Anterior cingulate cortex (tissue), 58 donors: Measurements from ENCODE around the gene NDUFS3.
"Not testable (repeated sequence)": the region's sequence is repeated elsewhere in the genome, so short reads cannot be mapped to it uniquely, and the experiment has no call there.

ENCODE experiments used
- DNase-seq, 58 donors: peaks; one replicate each; lab custom pipeline; 2025; lab: John Stamatoyannopoulos, UW

The NDUFS3 gene

DNA sequence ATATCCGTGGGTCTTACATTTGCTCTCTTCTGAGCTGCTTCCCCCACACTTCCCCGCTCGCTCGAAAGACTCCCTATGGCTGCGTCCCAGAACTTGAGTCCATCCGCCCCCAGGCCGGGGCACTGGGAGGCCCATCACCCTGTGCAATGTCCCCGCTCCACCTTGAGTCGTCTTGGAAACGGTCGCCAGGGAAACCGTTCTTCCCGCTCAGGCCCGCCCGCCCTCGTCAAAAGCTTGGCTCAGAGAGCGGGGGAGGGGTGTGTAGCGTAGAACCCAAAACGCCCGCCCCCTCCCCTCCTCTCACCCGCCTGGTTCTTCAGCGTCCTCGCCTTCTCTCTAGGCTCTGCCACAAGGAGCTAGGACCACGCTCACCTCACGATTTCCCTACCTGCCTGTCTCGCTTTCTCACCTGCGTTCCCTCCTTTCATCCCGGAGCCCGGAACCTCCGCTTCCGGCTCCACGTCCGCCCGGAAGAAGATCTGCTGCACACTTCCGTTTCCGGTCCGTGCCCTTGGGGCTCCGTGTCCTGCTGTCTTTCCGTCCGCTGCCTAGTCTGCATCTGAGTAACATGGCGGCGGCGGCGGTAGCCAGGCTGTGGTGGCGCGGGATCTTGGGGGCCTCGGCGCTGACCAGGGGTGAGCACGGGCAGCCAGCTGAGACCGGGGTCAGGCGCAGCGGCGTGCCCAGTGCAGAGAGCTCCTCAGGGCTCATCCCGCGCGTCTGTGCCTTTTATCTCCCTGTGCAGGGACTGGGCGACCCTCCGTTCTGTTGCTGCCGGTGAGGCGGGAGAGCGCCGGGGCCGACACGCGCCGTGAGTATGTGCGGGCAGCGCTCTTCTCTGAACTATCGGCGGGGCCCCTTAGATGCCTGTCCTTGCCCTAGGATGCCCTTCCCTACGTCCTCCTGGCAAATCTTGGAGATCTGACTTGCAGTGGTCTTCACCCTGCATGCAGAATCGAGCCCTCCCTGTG is at the start of gene NDUFS3, which contains the start of gene KBTBD4:
NDUFS3 (plus strand) TSS at position 551 of the 971 bp plus-strand sequence; CDS start at position 569, 18 bp downstream.
KBTBD4 (minus strand) TSS at position 447 of the 971 bp plus-strand sequence; CDS start at position 428, 19 bp downstream.
- DNase-seq, result peak in 57 of 58 donors; percentile 57 to 95 (median 88)

DNA sequence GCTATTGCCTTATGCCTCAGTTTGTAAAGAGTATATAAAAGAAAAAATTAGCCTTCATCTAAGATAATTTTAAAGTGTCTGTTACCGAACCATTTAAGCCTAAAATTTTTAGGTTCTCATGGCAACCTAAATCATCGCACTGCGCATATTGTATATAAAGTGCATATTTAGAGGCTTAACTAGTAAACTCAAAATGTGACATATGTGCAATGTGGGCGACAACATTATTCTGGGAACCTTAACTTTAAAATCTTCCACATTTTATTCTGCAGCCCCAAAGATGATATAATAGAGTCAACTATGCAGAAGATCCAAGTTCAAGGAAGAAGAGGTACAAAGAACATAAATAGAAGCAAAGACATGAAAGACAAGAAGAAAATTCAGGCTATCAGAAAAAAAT is 48.9 kb upstream of the NDUFS3 start:
- peak in 1 of 58 donors; percentile 25 for DNase-seq

DNA sequence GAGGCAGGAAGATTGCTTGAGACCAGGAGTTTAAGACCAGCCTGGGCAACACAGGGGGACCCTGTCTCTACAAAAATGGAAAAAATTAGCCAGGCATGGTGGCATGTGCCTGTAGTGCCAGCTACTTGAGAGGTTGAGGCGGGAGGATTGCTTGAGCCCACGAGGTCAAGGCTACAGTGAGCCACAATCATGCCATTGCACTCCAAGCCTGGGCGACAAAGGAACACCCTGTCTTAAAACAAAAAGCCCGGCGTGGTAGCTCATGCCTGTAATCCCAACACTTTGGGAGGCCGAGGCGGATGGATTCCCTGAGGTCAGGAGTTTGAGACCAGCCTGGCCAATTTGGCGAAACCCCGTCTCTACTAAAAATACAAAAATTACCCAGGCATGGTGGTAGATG is 48.2 kb upstream of the NDUFS3 start:
- DNase-seq, result not testable (repeated sequence)

DNA sequence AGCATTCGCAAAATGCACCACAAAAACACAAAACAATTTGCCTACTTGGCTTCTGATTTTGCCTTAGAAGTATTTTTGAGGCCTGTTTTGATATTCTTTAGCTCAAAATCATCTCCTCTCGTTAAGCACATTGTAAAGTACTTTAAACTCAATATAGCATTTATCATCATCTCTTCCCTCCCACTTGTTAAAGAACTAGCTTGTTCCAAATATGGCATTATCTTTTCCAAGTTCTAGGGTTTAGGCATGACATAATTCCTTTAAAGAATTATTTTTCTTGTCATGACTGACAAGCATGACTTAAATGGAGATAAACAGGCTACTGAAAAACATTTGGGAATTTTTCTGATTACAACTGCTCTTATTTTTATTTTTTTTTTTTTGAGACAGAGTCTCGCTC is 47.2 kb upstream of the NDUFS3 start:
- DNase-seq, result peak in 1 of 58 donors; percentile 13

- peak in 4 of 58 donors; percentile 7 to 46 (median 22) for DNase-seq
These were observed 46.2 kb upstream of the NDUFS3 start for GRCh38 chr11:47532597-47533213.

DNA sequence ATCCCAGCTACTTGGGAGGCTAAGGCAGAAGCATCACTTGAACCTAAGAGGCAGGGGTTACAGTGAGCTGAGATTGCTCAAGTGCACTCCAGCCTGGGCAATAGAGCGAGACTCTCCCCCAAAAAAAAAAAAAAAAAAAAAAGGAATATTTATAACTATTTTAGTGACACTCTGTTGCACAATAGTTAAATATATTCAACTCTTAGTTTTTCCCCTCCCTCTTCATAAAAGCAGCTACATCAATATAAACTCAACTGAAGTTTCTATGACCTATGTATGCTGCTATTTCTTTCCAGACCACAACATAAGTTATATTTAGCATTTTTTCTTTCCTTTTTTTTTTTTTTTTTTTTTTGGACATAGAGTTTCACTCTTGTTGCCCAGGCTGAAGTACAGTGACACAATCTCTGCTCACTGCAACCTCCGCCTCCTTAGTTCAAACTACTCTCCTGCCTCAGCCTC is 45.2 kb upstream of the NDUFS3 start:
- no peak for DNase-seq

DNA sequence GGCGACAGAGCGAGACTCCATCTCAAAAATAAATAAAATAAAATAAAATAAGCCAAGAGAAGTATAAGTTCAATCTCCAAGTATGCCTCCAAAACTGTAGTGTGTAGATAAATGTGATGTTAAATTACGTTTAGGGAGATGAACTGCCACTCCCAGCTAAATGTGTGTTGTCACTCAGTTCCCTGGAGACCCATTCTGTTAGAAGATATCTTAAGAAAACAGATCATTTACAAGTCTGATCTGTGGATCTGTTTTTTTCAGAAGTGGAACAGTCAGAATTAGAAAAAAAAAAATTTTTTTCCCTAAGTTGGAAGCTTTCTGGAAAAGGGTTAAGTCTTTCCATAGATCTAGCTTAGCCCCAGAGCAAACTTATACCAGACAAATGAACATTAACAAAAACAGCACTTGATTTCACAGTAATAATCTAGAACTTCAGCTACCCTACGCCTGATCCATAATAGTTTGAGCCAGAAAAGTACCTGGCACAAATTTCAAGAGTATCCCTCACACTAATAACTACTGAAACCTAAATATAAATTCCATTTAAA is 44.1 kb upstream of the NDUFS3 start:
- no peak for DNase-seq

GRCh38 chr11:47536915-47537314 is 42.0 kb upstream of the NDUFS3 start:
- no peak for DNase-seq

- DNase-seq, result peak in 10 of 58 donors; percentile 7 to 37 (median 16)
These were observed 39.9 kb upstream of the NDUFS3 start for GRCh38 chr11:47538741-47539565.

- no peak for DNase-seq
These were observed 39.2 kb upstream of the NDUFS3 start for GRCh38 chr11:47539681-47540039.

DNA sequence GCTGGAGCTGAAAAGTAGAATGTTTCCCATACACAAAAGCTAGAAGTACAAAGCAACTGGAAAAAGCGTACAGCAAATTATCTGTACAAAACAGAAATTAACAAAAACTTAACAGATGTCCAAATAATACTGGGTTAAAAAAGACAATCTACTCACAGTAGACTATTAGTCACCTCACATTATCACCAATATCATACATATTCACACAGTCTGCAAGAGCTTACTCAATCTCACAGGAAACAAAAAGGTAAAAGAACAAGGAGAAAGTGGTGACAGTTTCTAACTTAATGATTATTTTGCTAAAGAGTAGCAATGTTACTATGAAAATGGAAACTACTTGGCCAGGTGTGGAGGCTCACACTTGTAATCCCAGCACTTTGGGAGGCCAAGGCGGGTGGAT is 37.8 kb upstream of the NDUFS3 start:
- no peak for DNase-seq

DNA sequence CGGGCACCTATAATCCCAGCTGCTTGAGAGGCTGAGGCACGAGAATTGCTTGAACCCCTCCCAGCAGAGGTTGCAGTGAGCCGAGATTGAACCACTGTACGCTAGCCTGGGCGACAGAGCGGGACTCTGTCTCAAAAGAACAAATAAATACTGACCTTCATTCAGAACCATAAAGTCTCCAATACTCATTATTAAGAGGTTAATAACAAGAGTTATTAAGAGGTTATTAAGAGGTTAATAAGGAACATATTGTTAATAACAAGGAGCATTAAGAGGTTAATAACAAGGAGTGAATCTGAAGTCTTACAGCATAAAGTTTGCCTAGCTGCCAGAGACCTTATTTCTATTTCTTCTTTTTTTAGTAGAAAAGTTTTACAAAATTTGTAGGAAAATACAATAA is 33.6 kb upstream of the NDUFS3 start:
- no peak for DNase-seq

GRCh38 chr11:47546274-47546673 is 32.6 kb upstream of the NDUFS3 start:
- not testable (repeated sequence) for DNase-seq

- no peak for DNase-seq
These were observed 28.4 kb upstream of the NDUFS3 start for GRCh38 chr11:47550288-47551047.

DNA sequence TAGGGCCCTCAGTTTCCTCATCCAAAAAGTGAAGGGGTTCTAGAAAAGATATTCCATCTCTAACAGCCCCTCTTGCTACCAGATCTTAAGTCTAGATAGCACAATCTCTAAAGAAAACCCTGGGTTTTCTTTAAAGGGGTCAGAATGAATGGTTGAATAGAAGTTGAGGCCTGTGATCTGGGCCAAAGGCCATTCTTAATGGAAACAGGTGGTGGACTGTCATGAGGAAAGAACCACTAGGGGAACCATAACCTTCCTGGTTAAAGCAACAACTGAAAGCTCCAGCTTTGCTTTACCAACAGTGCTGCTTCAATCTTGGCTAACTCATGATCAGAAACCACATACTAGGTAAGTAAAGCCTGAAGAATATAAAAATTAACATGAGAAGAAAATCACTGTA is 27.8 kb upstream of the NDUFS3 start:
- DNase-seq, result no peak

- DNase-seq, result peak in 13 of 58 donors; percentile 18 to 55 (median 39)
These were observed 26.8 kb upstream of the NDUFS3 start for GRCh38 chr11:47552056-47552565.

GRCh38 chr11:47552566-47553405 is 26.1 kb upstream of the NDUFS3 start, which contains the start of gene CELF1:
Gene CELF1 (minus strand): TSS chr11:47553132. CDS start chr11:47499523, 53,609 bp downstream.
- DNase-seq, result peak in 57 of 58 donors; percentile 46 to 92 (median 84)

DNA sequence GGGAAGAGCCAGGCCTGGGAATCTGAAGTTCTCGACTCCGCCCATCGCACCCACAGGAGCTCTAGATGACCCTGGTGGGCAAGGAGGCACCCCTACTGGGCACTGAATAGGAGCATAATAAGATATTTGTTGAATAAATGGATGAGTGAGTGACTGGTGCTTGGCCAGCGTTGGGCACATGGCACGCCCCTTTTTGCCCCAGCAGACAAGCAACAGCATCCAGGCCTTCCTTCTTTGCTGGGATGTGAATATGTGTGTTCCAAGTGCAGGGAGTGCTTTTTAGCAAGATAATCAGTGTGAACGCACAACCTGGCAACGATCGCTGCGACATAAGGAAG is 25.5 kb upstream of the NDUFS3 start:
- DNase-seq, result peak in 3 of 58 donors; percentile 51 to 84 (median 55)
